ENCODE measurements around the gene CCL25.

- no peak for TF ChIP-seq REST (tag by site-specific recombination; IDR thresholded peaks at IDR 0.05)
- no peak for TF ChIP-seq ZNF121 (tag by site-specific recombination; IDR thresholded peaks at IDR 0.05)
- TF ChIP-seq CTCF (tag by site-specific recombination; IDR thresholded peaks at IDR 0.05) = no peak
- TF ChIP-seq ZNF555 (tag by site-specific recombination; conservative IDR thresholded peaks at IDR 0.05) = no peak
- no peak for TF ChIP-seq ZNF785 (tag by site-specific recombination; IDR thresholded peaks at IDR 0.05)
- TF ChIP-seq ZNF112 (tag by site-specific recombination; IDR thresholded peaks at IDR 0.05) = no peak
- no peak for TF ChIP-seq ZNF302 (tag by site-specific recombination; IDR thresholded peaks at IDR 0.05; ENCODE audit: low read depth)
- TF ChIP-seq ZNF423 (tag by site-specific recombination; IDR thresholded peaks at IDR 0.05) = no peak
- no peak for TF ChIP-seq ZNF133 (tag by site-specific recombination; IDR thresholded peaks at IDR 0.05)
Observed at GRCh38 chr19:8108560-8109445, 56.2 kb downstream of the CCL25 start.

Data from HEK293 (cell line).